Cardiac septum (tissue), 1 donor: ENCODE results near the gene MOSMO. TPM values are rescaled to one million over a fixed set of nuclear protein-coding genes. Genes with fewer than 3 reads are reported as not detected.
"Not testable (repeated sequence)": the region's sequence is repeated elsewhere in the genome, so short reads cannot be mapped to it uniquely, and the experiment has no call there.

Experiments
- DNase-seq: peaks from one replicate; pipeline ENCODE4 v3.0.0-alpha.2; 2020; ENCODE audit warnings: low spot score
- intact Hi-C: fragments of 100-400 bp; cut with DNase I; formaldehyde crosslinking; loops from one replicate; pipeline ENCODE4 v1.14.0; 2022
- total RNA-seq: library from RNA; stranded (reverse); fragmentation: NEBNext Ultra II Directional; extraction: Animal tissue kit (Norgen Biotek cat#: 25700); gene quantifications from one replicate; pipeline ENCODE4 v1.2.1, GENCODE V29; 2021
- donor health status: DM: no; HTN: no; CAD: no.

Gene MOSMO
- total RNA-seq, 1 donor from 2014 or later = 11.9 TPM

DNA sequence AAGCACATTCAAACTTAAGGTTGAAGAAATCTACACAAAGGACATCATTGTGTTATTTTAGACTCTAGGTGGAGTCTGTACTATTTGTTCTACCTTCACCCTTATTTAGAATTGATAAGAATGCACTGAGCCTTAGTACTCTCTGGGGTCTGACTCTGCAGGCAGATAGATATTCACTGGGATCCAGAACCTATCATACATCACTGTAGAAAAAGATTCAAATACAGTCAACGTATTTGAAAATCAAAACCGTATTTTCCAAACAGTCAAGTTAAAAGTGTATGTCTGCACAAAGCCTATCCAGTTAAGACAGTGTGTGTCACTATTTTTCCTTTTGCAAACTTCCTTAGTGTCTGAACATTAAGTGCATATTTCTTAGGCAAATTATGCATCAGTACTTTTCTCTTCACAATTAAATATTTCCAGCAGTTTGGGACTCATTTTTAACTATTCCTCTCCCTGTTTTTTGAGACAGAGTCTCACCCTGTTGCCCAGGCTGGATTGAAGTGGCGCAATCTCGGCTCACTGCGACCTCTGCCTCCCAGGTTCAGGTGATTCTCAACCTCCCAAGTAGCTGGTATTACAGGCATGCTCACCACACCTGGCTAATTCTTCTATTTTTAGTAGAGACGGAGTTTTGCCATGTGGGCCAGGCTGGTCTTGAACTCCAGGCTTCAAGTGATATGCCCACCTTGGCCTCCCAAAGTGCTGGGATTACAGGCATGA, 22.3 kb downstream of the MOSMO start:
- DNase-seq = no peak
- intact Hi-C loops = no loop called here

- DNase-seq = no peak
- intact Hi-C loops = no loop called here
These were observed 23.7 kb downstream of the MOSMO start for GRCh38 chr16:22031483-22032083.

DNA sequence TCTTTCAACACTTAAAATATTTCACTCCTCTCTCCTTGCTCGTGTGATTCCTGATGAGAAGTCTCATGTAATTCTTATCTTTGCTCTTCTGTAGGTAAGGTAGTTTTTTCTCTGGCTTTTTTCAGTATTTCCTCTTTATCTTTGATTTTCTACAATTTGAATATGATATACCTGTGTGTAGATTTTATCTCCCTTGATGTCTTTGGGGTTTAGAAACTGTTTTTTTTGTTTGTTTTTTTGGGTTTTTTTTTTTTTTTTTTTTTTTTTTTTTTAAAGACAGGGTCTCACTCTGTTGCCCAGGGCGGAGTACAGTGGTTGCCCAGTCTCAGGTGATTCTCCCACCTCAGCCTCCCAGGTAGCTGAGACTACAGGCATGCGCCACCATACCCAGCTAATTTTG, 26.6 kb downstream of the MOSMO start:
- no peak for DNase-seq
- intact Hi-C loops = no loop called here

DNA sequence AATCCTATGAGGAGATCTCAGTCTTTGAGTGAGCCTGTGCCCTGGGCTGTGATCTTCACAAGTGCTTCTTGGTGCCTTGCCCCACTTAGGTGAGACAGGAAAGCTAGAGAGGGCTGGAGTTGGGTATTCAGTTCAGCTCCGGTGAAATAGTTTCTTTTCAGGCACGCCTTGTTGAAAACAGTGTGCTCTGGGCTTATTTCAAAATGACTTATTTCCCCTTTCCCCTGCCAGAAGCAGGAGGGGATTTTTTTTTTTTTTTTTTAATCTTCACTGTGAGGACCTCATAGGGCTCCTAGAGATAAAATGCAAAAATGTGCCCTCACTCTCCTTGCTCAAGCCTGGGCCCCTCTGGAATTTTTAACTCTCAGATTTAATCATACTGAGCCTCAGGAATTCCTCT, 27.2 kb downstream of the MOSMO start:
- no peak for DNase-seq
- intact Hi-C loops = no loop called here

GRCh38 chr16:22043882-22044281, 36.0 kb downstream of the MOSMO start:
- intact Hi-C loops, DNase-seq: not testable (repeated sequence)

DNA sequence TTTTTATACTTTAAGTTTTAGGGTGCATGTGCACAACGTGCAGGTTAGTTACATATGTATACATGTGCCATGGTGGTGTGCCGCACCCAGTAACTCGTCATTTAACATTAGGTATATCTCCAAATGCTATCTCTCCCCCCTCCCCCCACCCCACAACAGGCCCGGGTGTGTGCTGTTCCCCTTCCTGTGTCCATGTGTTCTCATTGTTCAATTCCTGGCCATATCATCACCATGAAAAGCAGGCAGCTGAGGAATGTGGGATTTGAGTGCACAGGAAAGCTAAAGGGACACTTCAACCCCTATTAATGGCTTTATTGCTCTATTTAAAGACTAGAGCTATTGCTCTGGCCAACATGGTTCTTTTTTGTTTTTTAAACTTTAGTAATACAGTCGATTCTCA, 38.0 kb downstream of the MOSMO start:
- intact Hi-C loops, DNase-seq: not testable (repeated sequence)

- no peak for DNase-seq
- intact Hi-C loops = no loop called here
These were observed 43.1 kb downstream of the MOSMO start for GRCh38 chr16:22050963-22051362.

GRCh38 chr16:22052980-22053379, 45.1 kb downstream of the MOSMO start:
- intact Hi-C loops = no loop called here
- no peak for DNase-seq

DNA sequence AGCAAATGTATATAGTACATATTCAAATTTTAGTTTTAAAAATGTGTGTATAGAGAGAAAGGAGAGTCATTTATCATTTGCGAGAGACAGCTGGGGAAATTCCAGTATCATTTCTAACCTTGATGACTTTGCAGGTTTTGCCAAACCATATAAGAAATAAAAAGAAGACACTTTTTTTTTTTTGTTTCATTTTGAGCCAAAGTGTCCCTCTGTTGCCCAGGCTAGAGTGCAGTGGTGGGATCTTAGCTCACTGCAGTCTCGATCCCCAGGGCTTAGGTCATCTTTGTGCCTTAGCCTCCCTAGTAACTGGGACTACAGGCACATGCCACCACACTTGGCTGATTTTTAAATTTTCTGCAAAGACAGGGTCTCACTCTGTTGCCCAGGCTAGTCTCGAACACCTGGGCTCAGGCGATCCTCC, 46.0 kb downstream of the MOSMO start:
- intact Hi-C loops = no loop called here
- DNase-seq = no peak

GRCh38 chr16:22054847-22055590, 47.1 kb downstream of the MOSMO start:
- intact Hi-C loops = no loop called here
- no peak for DNase-seq

GRCh38 chr16:22055881-22056280, 48.0 kb downstream of the MOSMO start:
- intact Hi-C loops = no loop called here
- no peak for DNase-seq

GRCh38 chr16:22063888-22064467, 56.1 kb downstream of the MOSMO start:
- intact Hi-C loops = no loop called here

DNA sequence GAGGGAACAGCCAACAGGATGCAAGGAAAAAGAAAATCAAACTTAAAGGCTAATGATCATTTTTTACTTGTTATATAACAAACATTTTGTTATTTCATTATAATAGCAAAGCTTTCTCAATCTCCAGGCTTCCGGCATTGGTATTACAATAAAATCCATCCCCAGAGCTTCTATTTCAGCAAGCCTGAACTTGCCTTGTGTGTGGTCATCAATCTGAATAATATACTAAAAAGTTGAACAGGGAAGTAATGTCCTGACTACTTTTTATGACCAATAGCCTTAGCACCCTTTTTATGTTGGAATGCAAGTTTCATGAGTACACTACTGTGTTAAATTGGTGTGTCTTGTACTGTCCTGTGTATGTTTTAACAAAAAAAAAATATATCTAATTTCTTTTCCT, 57.3 kb downstream of the MOSMO start:
- DNase-seq = no peak
- intact Hi-C loops = no loop called here

More at GRCh38 chr16:22063888-22064467, 56.1 kb downstream of the MOSMO start:
- no peak for DNase-seq

DNA sequence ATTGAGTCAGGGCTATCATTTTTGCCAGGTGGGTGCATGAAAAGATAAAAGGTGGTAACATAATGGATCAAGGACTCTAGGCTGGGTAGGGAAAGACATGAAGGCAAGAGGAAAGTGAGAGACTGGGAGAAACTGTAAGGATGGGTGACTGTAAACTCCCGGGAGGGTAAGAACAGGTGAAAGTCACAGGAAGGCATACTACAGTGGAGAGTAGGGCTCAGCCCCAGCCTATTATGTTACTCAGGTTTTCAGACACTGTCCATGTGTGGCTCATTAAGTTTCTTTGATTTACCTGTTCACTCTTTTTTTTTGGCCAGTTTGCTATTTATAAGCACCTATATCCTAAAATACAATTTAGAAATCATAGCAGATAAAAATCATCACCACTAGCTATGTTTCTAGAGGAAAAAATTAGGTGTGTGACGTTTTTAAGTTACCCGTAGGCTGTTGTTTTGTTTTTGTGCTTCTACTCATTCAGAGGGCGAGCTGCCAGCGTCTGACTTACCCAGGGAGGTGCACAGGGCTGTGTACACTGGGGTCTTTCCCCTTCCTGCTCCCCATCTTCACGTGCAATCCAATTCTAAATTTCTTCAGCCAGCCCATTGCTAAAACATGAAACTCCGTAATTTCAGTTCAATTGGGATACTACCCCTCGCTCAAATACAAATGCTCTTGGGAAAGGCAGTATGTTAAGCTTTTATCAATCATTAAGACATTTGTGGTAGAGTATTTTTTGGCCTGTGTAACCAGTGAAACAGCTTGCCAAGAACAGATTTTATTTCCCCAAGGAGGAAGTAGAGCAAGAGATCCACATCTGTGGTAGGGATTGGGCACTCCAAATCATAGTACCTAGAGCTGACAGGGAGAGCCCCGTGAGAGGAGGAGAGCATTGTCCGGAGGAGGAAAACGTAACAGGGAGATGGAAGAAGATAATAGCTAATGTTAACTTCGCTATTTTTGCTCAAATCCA, 62.7 kb downstream of the MOSMO start:
- intact Hi-C loops = no loop called here
- no peak for DNase-seq

- intact Hi-C loops = no loop called here
- DNase-seq = no peak
These were observed 63.5 kb downstream of the MOSMO start for GRCh38 chr16:22071331-22071910.

DNA sequence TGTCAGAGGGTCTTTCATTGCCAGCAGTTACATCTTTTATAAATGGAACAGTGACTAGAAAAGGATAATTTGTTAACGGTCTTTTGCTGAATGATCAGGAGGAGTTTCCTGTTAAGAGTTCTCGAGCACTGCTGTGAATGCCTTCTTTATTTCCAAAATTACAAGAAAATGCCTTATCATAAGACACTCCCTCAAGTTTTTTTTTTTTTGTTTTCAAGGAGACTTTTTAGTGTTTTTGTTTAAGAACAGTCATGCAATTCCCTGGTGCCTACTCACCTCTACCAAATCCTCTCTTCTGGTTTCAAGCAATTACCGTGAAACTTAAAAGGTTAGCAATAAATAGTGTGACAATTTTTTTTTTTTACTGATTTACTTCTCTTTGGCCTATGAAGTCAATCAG, 65.4 kb downstream of the MOSMO start:
- intact Hi-C loops = no loop called here
- DNase-seq = no peak

DNA sequence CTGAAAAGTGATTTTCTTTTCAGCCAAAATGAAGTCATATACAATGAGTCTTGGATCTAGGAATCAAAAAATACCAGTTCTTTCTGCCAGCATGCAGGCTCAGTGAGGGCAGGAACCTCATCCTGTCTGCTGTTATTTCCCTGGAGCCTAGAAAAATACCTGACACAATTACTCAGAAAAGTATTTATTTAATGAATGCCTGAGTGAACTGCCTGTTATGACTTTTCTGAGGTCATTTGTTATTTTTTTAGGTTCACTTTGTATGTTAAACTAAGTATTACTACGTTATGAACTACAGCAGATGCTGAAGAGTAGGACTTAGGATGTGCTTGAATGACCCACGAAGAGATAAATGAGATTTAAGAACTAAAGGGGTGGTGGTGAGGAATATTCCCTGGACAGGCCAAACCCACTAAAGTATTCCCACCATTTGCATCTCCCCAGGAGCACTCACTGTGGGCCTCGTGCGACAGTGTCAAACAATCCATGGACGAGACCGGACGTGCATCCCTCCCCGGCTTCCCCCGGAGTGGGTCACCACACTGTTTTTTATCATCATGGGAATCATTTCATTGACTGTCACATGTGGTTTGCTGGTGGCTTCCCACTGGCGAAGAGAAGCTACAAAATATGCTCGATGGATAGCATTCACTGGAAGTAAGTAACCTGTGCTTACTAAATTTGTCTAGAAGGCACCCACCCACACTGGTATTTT, 67.3 kb downstream of the MOSMO start:
- no peak for DNase-seq
- intact Hi-C loops = loop anchor here (5.0 kb wide), 1 partner anchor 112 kb away; no protein-coding TSS in a partner anchor

DNA sequence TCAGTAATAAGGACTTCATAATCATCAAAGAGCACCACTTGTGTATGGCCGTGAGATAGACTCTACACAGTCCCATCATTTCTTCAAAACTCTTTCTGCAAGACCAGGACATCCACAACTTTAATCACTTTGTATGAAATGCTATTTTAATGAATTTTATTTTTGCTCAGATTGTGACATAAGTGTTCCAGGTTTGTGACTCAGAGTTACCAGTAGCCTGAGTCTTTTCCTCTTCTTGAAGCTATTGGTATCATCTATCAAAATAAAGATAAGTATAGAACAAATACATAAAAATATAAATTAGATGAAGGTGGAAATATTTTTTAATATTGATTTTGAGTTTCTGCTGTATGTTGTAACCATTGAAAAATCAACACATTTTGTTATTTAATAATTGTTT, 67.9 kb downstream of the MOSMO start:
- no peak for DNase-seq
- intact Hi-C loops = loop anchor here (5.0 kb wide), 1 partner anchor 112 kb away; no protein-coding TSS in a partner anchor
